Kidney epithelial cell (primary cell): ENCODE measurements around the gene GHDC. TPM values are rescaled to one million over a fixed set of nuclear protein-coding genes. Genes with fewer than 3 reads are reported as not detected.

Experiments used
- DNase-seq: peaks from one replicate; pipeline ENCODE4 v3.0.0-alpha.2; 2010; ENCODE audit warnings: low read depth
- H3K27me3 ChIP-seq: 2 replicates; pipeline ENCODE4 v1.6.0; 2011; ENCODE audit warnings: low read length; ENCODE audit not compliant: control insufficient read depth, insufficient read depth
- H3K36me3 ChIP-seq: 2 replicates; pipeline ENCODE4 v1.5.1; 2011; ENCODE audit warnings: low read length; ENCODE audit not compliant: control insufficient read depth, insufficient read depth
- H3K4me3 ChIP-seq: 2 replicates; pipeline ENCODE4 v1.5.1; 2011; ENCODE audit warnings: low read depth, mild to moderate bottlenecking, control low read depth, low read length
- CTCF ChIP-seq: IDR thresholded peaks from 2 replicates; pipeline ENCODE4 v1.5.1; 2011; ENCODE audit warnings: mild to moderate bottlenecking, moderate library complexity, low read length, control low read depth, inconsistent platforms; ENCODE audit not compliant: insufficient read depth, poor library complexity, severe bottlenecking
- total RNA-seq: library from RNA; depleted of rRNA; stranded (reverse); fragments of >200 nt; gene quantifications from 2 replicates; pipeline ENCODE4 v1.2.3, GENCODE V29; 2015

The GHDC gene
- total RNA-seq, 1 donor from 2014 or later, result 45.8 TPM

DNA sequence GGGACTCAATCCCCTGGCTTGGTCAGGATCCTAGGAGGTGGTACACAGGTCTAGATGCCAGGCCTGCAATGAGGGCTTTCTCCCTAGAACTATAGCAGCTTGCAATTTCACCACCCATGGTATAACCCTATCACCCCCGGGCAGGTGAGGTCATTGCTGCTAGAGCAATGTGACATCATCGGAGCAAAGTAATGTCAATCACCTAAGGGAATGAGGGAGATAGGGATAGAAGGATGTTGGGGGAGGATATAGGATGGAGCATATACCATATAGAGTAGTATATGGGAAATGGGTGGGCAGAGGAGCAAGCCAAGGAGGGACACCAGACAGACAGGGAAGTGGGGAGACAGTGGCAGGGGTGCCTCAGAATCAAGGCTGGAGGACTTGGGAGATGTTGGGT is 16.6 kb downstream of the GHDC start:
- TF ChIP-seq CTCF, result no peak
- peaks cover 48% of the 10 kb centered on the region for H3K27me3 ChIP-seq

GRCh38 chr17:42174126-42174783 is 20.0 kb downstream of the GHDC start:
- no peak for TF ChIP-seq CTCF

More for the DNA sequence above, 16.6 kb downstream of the GHDC start:
- no peak overlapping the region for H3K4me3 ChIP-seq
- no peaks in the 10 kb centered on the region for H3K36me3 ChIP-seq
- no peak for DNase-seq

DNA sequence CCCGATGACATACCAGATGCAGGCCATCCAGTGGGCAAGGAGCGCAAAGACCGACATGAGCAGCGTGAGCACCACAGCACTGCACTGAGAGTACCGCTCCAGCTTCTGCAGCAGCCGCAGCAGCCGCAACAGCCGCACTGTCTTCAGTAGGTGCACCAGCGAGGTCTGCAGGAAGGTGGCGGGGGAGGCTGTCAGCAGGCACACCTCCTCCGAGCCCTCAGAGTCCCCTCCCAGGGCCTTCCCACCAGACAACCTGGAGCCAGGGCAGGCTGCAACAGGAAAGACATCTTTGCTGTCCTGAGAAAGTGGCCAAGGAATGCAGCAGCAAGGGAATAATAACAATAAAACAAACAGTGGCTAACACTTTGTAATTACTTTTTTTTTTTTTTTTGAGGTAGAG is 22.5 kb downstream of the GHDC start:
- TF ChIP-seq CTCF, result no peak
- DNase-seq, result no peak
- peaks cover 19% of the 10 kb centered on the region for H3K27me3 ChIP-seq

More at GRCh38 chr17:42174126-42174783, 20.0 kb downstream of the GHDC start:
- H3K27me3 ChIP-seq, result peaks cover 26% of the 10 kb centered on the region
- no peak for DNase-seq
- H3K4me3 ChIP-seq, result no peak overlapping the region
- no peaks in the 10 kb centered on the region for H3K36me3 ChIP-seq

GRCh38 chr17:42169351-42169750 is 24.9 kb downstream of the GHDC start:
- H3K4me3 ChIP-seq, result no peak overlapping the region
- DNase-seq, result no peak
- no peaks in the 10 kb centered on the region for H3K36me3 ChIP-seq
- H3K27me3 ChIP-seq, result peaks cover 16% of the 10 kb centered on the region
- no peak for TF ChIP-seq CTCF

More for the DNA sequence above, 22.5 kb downstream of the GHDC start:
- H3K36me3 ChIP-seq, result no peaks in the 10 kb centered on the region
- H3K4me3 ChIP-seq, result no peak overlapping the region

DNA sequence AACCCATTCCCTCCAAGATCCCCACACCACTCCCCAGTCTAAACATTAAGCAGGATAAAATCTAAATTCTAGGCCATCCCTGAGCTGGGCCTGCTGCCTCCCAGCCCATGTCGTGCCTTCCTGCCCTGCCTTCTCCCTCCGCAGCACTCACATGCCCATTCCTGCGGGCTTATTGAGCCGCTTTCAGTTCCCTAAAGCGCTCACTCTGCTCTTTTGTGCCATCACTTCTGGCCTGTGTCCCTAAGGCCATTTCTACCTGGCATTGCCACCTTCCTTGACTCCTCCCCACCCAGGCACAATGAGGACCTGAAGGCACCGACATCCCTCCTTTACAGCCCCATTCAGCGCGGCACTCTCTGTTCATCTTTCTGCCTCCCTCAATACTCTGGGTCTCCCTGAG is 26.5 kb downstream of the GHDC start:
- TF ChIP-seq CTCF, result no peak
- DNase-seq, result no peak
- no peak overlapping the region for H3K4me3 ChIP-seq
- H3K36me3 ChIP-seq, result no peaks in the 10 kb centered on the region
- H3K27me3 ChIP-seq, result peaks cover 9% of the 10 kb centered on the region
